Measurements from ENCODE around the gene THEM4. TPM values are rescaled to one million over a fixed set of nuclear protein-coding genes. Genes with fewer than 3 reads are reported as not detected.

The THEM4 gene
- total RNA-seq, 1 donor from 2014 or later, result 17.3 TPM

DNA sequence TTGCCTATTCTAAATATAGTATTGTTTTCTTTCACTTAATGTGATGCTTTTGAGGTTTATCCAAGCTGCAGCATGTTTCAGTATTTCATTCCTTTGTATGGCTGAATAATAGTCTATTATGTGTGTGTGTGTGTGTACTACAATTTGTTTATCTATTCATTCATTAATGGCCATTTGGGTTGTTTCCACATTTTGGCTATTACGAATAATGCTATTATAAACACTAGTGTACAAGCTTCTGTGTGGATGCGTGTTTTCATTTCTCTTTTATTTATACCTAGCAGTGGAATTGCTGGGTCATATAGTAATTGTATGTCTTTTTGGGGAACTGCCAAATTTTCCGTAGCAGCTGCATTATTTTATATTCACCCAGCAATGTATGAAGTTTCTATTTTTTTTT lies 40.8 kb downstream of the THEM4 start:
- H3K27ac Mint-ChIP-seq, result no peak overlapping the region
- H3K4me1 Mint-ChIP-seq (ENCODE audit: low read depth), result peaks cover 23% of the 10 kb centered on the region
- TF ChIP-seq, protein P1, sequence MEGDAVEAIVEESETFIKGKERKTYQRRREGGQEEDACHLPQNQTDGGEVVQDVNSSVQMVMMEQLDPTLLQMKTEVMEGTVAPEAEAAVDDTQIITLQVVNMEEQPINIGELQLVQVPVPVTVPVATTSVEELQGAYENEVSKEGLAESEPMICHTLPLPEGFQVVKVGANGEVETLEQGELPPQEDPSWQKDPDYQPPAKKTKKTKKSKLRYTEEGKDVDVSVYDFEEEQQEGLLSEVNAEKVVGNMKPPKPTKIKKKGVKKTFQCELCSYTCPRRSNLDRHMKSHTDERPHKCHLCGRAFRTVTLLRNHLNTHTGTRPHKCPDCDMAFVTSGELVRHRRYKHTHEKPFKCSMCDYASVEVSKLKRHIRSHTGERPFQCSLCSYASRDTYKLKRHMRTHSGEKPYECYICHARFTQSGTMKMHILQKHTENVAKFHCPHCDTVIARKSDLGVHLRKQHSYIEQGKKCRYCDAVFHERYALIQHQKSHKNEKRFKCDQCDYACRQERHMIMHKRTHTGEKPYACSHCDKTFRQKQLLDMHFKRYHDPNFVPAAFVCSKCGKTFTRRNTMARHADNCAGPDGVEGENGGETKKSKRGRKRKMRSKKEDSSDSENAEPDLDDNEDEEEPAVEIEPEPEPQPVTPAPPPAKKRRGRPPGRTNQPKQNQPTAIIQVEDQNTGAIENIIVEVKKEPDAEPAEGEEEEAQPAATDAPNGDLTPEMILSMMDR (IDR thresholded peaks at IDR 0.05; ENCODE audit: unreplicated experiment), result no peak
- no peak overlapping the region for H3K4me3 Mint-ChIP-seq (ENCODE audit: low read depth)
- H3K9me3 Mint-ChIP-seq (ENCODE audit: low read depth), result no peaks in the 10 kb centered on the region
- no peaks in the 10 kb centered on the region for H3K27me3 Mint-ChIP-seq
- H3K36me3 Mint-ChIP-seq (ENCODE audit: insufficient read depth), result peaks cover under 1% of the 10 kb centered on the region
- no peak for DNase-seq (ENCODE audit: low spot score, unreplicated experiment)

DNA sequence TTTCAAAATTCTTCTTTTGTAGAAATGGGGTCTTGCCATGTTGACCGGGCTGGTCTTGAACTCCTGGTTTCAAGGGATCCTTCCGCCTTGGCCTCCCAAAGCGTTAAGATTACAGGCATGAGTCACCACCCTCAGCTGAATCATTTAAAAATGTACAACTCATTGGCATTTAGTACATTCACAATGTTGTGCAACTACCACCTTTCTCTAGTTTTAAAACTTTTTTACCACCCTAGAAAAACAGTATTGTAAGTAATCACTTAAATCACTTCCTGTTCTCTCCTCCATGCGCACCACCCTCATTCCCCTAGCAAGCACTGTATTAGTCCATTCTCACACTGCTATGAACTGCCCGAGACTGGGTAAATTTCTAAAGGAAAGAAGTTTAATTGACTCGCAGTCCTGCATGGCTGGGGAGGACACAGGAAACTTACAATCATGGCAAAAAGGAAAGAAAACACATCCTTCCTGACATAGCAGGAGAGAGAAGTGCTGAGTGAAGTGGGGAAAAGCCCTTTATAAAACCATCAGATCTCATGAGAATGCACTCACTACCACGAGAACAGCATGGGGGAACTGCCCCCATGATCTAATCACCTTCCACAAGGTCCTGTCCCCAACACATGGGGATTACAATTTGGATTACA lies 41.4 kb downstream of the THEM4 start:
- Mint-ChIP-seq H3K27me3 (peaks cover under 1% of the 10 kb centered on the region), H3K27ac (no peak overlapping the region), H3K4me3 (ENCODE audit: low read depth) (no peak overlapping the region), H3K36me3 (ENCODE audit: insufficient read depth) (no peaks in the 10 kb centered on the region), H3K9me3 (ENCODE audit: low read depth) (no peaks in the 10 kb centered on the region), H3K4me1 (ENCODE audit: low read depth) (peaks cover 17% of the 10 kb centered on the region)
- DNase-seq (ENCODE audit: low spot score, unreplicated experiment), result no peak
- TF ChIP-seq, protein P1 (IDR thresholded peaks at IDR 0.05; ENCODE audit: unreplicated experiment), result no peak

DNA sequence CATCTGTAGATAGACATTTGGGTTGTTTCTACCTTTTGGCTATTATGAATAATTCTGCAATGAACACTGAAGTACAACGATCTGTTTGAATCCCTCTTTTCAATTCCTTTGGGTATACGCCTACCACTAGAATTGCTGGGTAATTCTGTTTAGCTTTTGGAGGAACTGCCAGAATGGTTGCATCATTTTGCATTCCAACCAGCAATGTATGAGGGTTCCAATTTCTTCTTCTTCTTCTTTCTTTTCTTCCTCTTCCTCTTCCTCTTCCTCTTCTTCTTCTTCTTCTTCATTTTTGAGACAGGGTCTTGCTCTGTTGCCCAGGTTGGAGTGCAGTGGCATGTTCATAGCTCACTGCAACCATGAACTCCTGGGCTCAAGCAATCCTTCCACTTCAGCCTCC lies 42.0 kb downstream of the THEM4 start:
- no peak overlapping the region for H3K4me3 Mint-ChIP-seq (ENCODE audit: low read depth)

DNA sequence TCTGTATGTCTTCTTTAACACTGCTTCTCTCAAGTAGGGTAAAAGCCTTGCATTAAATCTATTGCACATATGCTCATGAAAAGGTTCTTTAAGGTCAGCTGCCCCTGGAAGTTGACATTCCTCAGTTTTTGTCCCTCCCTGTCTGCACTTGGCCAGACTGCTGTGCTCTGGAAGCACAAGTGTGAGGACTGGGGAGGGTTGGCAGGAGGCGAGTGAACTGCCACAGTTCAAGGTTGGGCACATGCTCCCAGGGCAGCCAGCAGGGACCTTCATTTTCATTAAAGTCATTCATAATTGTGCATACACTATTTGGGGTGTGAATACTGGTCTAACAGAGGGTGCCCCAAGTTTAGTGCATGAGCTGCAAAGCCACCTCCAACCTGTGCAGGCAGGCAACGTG lies 44.9 kb downstream of the THEM4 start:
- TF ChIP-seq, protein P1 (IDR thresholded peaks at IDR 0.05; ENCODE audit: unreplicated experiment), result no peak
- Mint-ChIP-seq H3K4me3 (ENCODE audit: low read depth) (no peak overlapping the region), H3K27ac (no peak overlapping the region), H3K27me3 (peaks cover 10% of the 10 kb centered on the region), H3K36me3 (ENCODE audit: insufficient read depth) (no peaks in the 10 kb centered on the region), H3K4me1 (ENCODE audit: low read depth) (peaks cover 1% of the 10 kb centered on the region), H3K9me3 (ENCODE audit: low read depth) (no peaks in the 10 kb centered on the region)
- DNase-seq (ENCODE audit: low spot score, unreplicated experiment), result no peak

More for the DNA sequence above, 42.0 kb downstream of the THEM4 start:
- H3K4me1 Mint-ChIP-seq (ENCODE audit: low read depth), result peaks cover 13% of the 10 kb centered on the region
- TF ChIP-seq, protein P1 (IDR thresholded peaks at IDR 0.05; ENCODE audit: unreplicated experiment), result no peak
- H3K36me3 Mint-ChIP-seq (ENCODE audit: insufficient read depth), result no peaks in the 10 kb centered on the region
- no peaks in the 10 kb centered on the region for H3K9me3 Mint-ChIP-seq (ENCODE audit: low read depth)
- DNase-seq (ENCODE audit: low spot score, unreplicated experiment), result no peak
- H3K27ac Mint-ChIP-seq, result no peak overlapping the region
- peaks cover 6% of the 10 kb centered on the region for H3K27me3 Mint-ChIP-seq

DNA sequence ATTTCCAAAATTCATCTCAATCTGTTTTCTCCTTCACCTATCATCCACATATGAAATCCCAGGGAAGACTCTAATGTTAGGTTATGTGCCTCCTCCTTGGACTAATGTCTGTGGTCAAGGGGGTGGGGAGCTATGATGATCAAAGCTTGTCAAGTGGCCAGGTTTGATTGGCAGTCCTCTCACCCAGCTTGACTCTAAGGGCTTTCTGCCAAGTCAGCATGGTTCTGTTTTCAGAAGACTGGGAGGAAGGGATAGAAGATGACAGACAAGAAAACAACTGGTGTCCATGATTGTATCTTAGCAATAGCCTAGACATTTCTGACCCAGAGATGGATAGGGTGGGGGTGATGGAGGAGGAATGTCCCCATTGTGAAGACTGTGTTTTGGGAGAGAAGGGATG lies 46.7 kb downstream of the THEM4 start:
- H3K4me1 Mint-ChIP-seq (ENCODE audit: low read depth), result peaks cover 1% of the 10 kb centered on the region
- no peak overlapping the region for H3K27ac Mint-ChIP-seq
- TF ChIP-seq, protein P1 (IDR thresholded peaks at IDR 0.05; ENCODE audit: unreplicated experiment), result no peak
- peaks cover 14% of the 10 kb centered on the region for H3K27me3 Mint-ChIP-seq
- DNase-seq (ENCODE audit: low spot score, unreplicated experiment), result no peak
- H3K9me3 Mint-ChIP-seq (ENCODE audit: low read depth), result no peaks in the 10 kb centered on the region
- H3K36me3 Mint-ChIP-seq (ENCODE audit: insufficient read depth), result no peaks in the 10 kb centered on the region
- H3K4me3 Mint-ChIP-seq (ENCODE audit: low read depth), result no peak overlapping the region
